Measurements from ENCODE around the gene TEKT2.

The TEKT2 gene

GRCh38 chr1:36107394-36107793 is 23.5 kb downstream of the TEKT2 start:
- DNase-seq: no peak

- no peak for DNase-seq
These were observed 24.4 kb downstream of the TEKT2 start for GRCh38 chr1:36108314-36108713.

GRCh38 chr1:36109041-36109679 is 25.3 kb downstream of the TEKT2 start:
- peak; percentile 53 for DNase-seq

- DNase-seq: no peak
These were observed 27.3 kb downstream of the TEKT2 start for GRCh38 chr1:36111151-36111550.

- DNase-seq: no peak
These were observed 28.9 kb downstream of the TEKT2 start for GRCh38 chr1:36112823-36113222.

GRCh38 chr1:36114371-36114770 is 30.5 kb downstream of the TEKT2 start:
- DNase-seq: no peak

GRCh38 chr1:36115200-36115669 is 31.3 kb downstream of the TEKT2 start:
- DNase-seq: no peak

GRCh38 chr1:36115931-36116330 is 32.0 kb downstream of the TEKT2 start:
- DNase-seq: no peak

GRCh38 chr1:36116901-36117300 is 33.0 kb downstream of the TEKT2 start:
- no peak for DNase-seq

- DNase-seq: no peak
These were observed 34.7 kb downstream of the TEKT2 start for GRCh38 chr1:36118447-36119204.

- no peak for DNase-seq
These were observed 35.6 kb downstream of the TEKT2 start for GRCh38 chr1:36119456-36119855.

- DNase-seq: no peak
These were observed 38.5 kb downstream of the TEKT2 start for GRCh38 chr1:36122062-36123030.

GRCh38 chr1:36123356-36123755 is 39.5 kb downstream of the TEKT2 start:
- DNase-seq: no peak

GRCh38 chr1:36124404-36125128 is 40.7 kb downstream of the TEKT2 start:
- DNase-seq: no peak

- DNase-seq: no peak
These were observed 41.5 kb downstream of the TEKT2 start, which contains the start of gene COL8A2 for GRCh38 chr1:36125129-36125991. Gene COL8A2 (minus strand): TSS chr1:36125222. CDS start chr1:36100242, 24,980 bp downstream.

- DNase-seq: no peak
These were observed 42.3 kb downstream of the TEKT2 start for GRCh38 chr1:36126005-36126716.

GRCh38 chr1:36126797-36127500 is 43.1 kb downstream of the TEKT2 start:
- no peak for DNase-seq

GRCh38 chr1:36128126-36128904 is 44.4 kb downstream of the TEKT2 start:
- DNase-seq: no peak

GRCh38 chr1:36128905-36129206 is 45.0 kb downstream of the TEKT2 start:
- no peak for DNase-seq
